Esophagus squamous epithelium (tissue), 5 donors: ENCODE measurements around the gene CREM. TPM values are rescaled to one million over a fixed set of nuclear protein-coding genes. Genes with fewer than 3 reads are reported as not detected.
A peak's percentile ranks its signal among the peaks of the same experiment; 100 is the strongest.

Source experiments
- DNase-seq: peaks from one replicate; lab custom pipeline; 2025; lab: John Stamatoyannopoulos, UW
- H3K27ac ChIP-seq, 4 donors: fragments of 200-600 bp; sonication (generic); one replicate each; pipeline ENCODE4 v1.5.1; 2016 to 2019; ENCODE audit warnings: mild to moderate bottlenecking in 1 of 4
- H3K27me3 ChIP-seq, 4 donors: fragments of 200-600 bp; sonication (generic); 1 replicate in 3 of 4; 2 replicates in 1 of 4; pipeline versions ENCODE4 v1.5.1 to v1.6.0; 2017 to 2021; ENCODE audit warnings: antibody characterized with exemption in 1 of 4
- H3K36me3 ChIP-seq, 3 donors: fragments of 200-600 bp; sonication (generic); one replicate each; pipeline ENCODE4 v1.5.1; 2016 to 2019
- H3K4me1 ChIP-seq, 3 donors: fragments of 200-600 bp; sonication (generic); one replicate each; pipeline ENCODE4 v1.5.1; 2017 to 2019
- H3K4me3 ChIP-seq, 4 donors: fragments of 200-600 bp; sonication (generic); 1 replicate in 3 of 4; 2 replicates in 1 of 4; pipeline ENCODE4 v1.5.1; 2016 to 2019; ENCODE audit warnings: mild to moderate bottlenecking in 2 of 4, moderate library complexity in 1 of 4
- H3K9me3 ChIP-seq, 3 donors: fragments of 200-600 bp; sonication (generic); one replicate each; pipeline ENCODE4 v1.5.1; 2016 to 2019
- POLR2A ChIP-seq, 4 donors: fragments of 450-650 bp; IDR thresholded peaks; one replicate each; pipeline ENCODE4 v1.6.1; 2017; ENCODE audit warnings: antibody characterized with exemption in 4 of 4, mild to moderate bottlenecking in 4 of 4, moderate library complexity in 3 of 4
- WGBS, 2 donors: methylation state at CpG; one replicate each; pipeline ENCODE4 v1.1.5; 2018; 5-methylcytosine and 5-hydroxymethylcytosine counted together
- intact Hi-C: fragments of 100-400 bp; cut with DNase I; formaldehyde crosslinking; loops from one replicate; pipeline ENCODE4 v1.15.0; 2022
- total RNA-seq, 4 donors: library from RNA; depleted of rRNA; stranded (reverse); fragments of >200 nt; gene quantifications; one replicate each; pipeline ENCODE4 v1.1.0, GENCODE V29; 2016
- TF ChIP-seq, protein P1 (sequence below), 6 experiments: fragments of 450-650 bp in 4 of 6; fragments of 200-600 bp in 2 of 6; sonication (generic) in 2 of 6; IDR thresholded peaks; one replicate each; pipeline ENCODE4 v1.5.1; 2016 to 2019; ENCODE audit warnings: antibody characterized with exemption in 6 of 6, mild to moderate bottlenecking in 4 of 6, moderate library complexity in 4 of 6
- donor health status: DM: yes; HTN: yes; CAD: no.

CREM gene
- total RNA-seq, 4 donors from 2014 or later, result 19.4 to 23.8 (median 21.6) TPM

DNA sequence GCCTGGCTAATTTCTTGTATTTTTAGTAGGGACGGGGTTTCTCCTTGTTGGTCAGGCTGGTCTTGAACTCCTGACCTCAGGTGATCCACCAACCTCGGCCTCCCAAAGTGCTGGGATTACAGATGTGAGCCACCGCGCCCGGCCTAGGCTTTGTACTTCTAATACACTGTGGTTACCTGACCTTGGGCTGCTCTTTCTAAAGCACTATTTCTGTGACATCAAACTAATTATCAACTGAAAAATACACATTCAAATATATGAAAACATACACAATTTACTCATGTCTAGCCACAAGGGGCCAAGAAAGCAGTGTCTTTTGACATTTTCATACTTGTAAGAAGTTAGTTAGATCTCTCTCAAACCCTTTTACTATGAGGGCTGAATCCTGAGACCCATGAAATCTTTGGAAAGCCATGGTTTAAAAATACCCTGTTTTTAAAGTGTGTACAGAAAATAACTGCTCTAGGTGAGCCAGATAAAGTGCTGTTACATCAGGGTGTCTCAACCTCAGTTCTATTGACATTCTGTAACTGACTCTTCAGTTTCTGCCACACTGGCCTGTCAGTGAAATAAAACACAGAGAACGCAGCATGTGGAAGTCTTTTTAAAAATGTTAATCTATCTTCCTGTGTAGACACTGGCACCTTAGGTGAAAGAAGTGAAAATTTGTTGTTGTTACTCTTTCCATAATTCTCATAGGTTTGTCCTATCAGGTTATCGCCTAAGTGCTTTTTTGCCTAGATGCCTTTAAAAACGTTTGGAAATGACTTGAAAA is 58.8 kb downstream of the CREM start:
- WGBS, 2 donors, result 71 to 72% methylated on average over 8 of the region's 8 CpGs
- H3K36me3 ChIP-seq, result peaks cover 0 to 3% (median 0%) of the 10 kb centered on the region in 3 donors
- no peaks in the 10 kb centered on the region for H3K9me3 ChIP-seq
- H3K27ac ChIP-seq, result no peak overlapping the region
- no peak for TF ChIP-seq POLR2A (IDR thresholded peaks at IDR 0.05)
- TF ChIP-seq, protein P1, sequence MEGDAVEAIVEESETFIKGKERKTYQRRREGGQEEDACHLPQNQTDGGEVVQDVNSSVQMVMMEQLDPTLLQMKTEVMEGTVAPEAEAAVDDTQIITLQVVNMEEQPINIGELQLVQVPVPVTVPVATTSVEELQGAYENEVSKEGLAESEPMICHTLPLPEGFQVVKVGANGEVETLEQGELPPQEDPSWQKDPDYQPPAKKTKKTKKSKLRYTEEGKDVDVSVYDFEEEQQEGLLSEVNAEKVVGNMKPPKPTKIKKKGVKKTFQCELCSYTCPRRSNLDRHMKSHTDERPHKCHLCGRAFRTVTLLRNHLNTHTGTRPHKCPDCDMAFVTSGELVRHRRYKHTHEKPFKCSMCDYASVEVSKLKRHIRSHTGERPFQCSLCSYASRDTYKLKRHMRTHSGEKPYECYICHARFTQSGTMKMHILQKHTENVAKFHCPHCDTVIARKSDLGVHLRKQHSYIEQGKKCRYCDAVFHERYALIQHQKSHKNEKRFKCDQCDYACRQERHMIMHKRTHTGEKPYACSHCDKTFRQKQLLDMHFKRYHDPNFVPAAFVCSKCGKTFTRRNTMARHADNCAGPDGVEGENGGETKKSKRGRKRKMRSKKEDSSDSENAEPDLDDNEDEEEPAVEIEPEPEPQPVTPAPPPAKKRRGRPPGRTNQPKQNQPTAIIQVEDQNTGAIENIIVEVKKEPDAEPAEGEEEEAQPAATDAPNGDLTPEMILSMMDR (IDR thresholded peaks at IDR 0.05), result no peak
- H3K27me3 ChIP-seq, result no peaks in the 10 kb centered on the region
- H3K4me3 ChIP-seq, result no peak overlapping the region
- H3K4me1 ChIP-seq, result no peaks in the 10 kb centered on the region
- intact Hi-C loops, result no loop called here
- no peak for DNase-seq

DNA sequence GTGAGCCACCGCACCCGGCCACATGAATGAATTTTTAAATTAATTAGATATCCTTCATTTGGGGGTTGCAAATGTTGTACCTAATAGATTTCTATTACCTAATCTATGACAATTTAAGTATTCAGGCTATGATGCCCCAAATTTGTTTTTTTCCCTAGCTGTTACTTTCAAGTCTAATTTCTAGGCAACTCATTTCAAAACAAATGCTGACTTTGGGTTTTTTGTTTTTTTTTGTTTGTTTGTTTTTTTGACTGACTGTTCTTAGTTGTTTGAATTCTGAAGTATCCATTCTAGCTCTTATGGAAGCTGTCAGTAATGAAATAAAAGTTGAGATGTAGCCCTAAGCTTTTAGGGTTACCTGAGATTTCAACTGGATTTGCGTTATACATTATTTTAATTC is 62.3 kb downstream of the CREM start:
- Histone ChIP-seq H3K4me1 (no peaks in the 10 kb centered on the region), H3K4me3 (no peak overlapping the region), H3K9me3 (no peaks in the 10 kb centered on the region), H3K27me3 (no peaks in the 10 kb centered on the region), H3K36me3 (no peaks in the 10 kb centered on the region), H3K27ac (no peak overlapping the region)
- 95 to 100% methylated on average over 3 of the region's 3 CpGs for WGBS, 2 donors
- TF ChIP-seq, protein P1 (IDR thresholded peaks at IDR 0.05), result no peak
- TF ChIP-seq POLR2A (IDR thresholded peaks at IDR 0.05), result no peak
- DNase-seq, result no peak
- intact Hi-C loops, result no loop called here

DNA sequence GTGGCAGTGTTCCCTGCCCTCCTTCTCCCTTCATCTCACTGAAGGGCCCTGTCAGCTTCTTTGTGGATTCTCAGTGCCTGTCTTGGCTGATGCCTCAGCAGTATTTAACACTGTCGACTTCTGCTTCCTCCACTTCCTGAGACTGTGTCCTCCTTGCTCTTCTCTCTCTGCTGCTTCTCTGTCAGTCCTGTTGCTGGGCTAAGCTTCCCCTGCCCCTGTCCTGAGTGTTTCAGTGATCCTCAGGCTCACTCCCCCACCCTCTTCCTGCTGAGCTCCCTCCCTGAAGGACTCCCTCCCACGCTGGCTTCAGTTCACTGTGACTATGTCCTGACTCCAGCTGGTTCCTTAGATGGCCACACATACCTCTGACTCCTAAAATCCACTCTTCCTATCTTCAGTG is 64.9 kb downstream of the CREM start:
- no peak for DNase-seq
- intact Hi-C loops, result no loop called here
- Histone ChIP-seq H3K4me3 (no peak overlapping the region), H3K27me3 (no peaks in the 10 kb centered on the region), H3K27ac (peak overlapping the region in 2 of 4 donors; percentile 24 to 59), H3K4me1 (peaks cover 0 to 17% (median 4%) of the 10 kb centered on the region in 3 donors), H3K36me3 (no peaks in the 10 kb centered on the region), H3K9me3 (no peaks in the 10 kb centered on the region)
- WGBS, 2 donors, result 47 to 73% methylated on average over 2 of the region's 2 CpGs
- peak in 1 of 4 donors; percentile 32 for TF ChIP-seq POLR2A (IDR thresholded peaks at IDR 0.05)
- TF ChIP-seq, protein P1 (IDR thresholded peaks at IDR 0.05), result no peak

DNA sequence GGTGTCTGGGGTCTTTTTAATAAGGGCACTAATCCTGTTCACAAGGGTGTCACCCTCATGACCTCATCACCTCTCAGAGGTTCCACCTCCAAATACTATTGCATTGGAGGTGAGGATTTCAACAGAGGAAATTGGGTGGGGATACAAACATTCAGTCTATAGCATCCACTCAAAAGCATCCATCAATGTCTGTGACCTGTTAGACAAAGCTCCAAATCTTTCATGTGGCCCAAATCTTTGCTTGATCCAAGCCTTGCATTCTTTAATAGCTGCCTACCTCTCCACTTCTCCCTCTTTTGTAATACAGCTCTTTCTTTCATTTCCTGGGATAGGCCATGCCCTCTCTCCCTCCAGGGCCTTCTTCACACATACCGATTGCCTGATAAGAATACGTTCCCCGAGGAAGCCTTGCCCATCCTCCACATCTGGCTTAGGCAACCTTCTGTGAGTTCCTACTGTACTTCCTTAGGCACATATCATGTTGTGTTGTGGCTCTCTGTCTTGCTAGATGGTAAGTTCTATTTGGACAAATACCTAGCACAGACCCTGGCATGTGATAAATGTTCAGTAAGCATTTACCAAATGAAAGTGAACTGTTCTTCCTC is 66.1 kb downstream of the CREM start:
- TF ChIP-seq POLR2A (IDR thresholded peaks at IDR 0.05), result no peak
- TF ChIP-seq, protein P1 (IDR thresholded peaks at IDR 0.05), result no peak
- H3K4me1 ChIP-seq, result peaks cover 0 to 18% (median 4%) of the 10 kb centered on the region in 3 donors
- 76 to 78% methylated on average over 2 to 3 of the region's 3 CpGs for WGBS, 2 donors
- no peaks in the 10 kb centered on the region for H3K36me3 ChIP-seq
- no peak overlapping the region for H3K27ac ChIP-seq
- intact Hi-C loops, result no loop called here
- no peaks in the 10 kb centered on the region for H3K27me3 ChIP-seq
- H3K9me3 ChIP-seq, result no peaks in the 10 kb centered on the region
- H3K4me3 ChIP-seq, result no peak overlapping the region
- no peak for DNase-seq

DNA sequence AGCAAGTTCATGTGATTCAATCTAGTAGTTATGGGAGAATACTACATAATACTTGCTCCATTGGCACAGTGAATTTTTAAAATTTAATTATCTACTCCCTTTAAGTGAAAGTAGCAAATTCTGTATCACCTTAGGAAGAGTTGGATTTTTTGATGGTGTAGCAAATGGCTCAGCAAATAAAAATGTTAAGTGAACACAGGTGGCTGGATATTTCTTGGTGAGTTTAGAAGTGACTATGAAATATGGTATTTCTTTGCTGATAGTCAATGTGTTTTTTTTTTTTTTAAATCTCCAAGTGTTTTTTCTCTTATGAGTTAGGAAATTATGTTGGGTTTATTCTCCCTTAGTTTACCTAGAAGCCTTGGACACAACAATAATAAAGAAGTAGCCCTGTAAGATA is 67.8 kb downstream of the CREM start:
- Histone ChIP-seq H3K36me3 (no peaks in the 10 kb centered on the region), H3K9me3 (no peaks in the 10 kb centered on the region), H3K4me3 (no peak overlapping the region), H3K27me3 (no peaks in the 10 kb centered on the region), H3K27ac (peak overlapping the region in 2 of 4 donors; percentile 91 to 92), H3K4me1 (peaks cover 0 to 18% (median 4%) of the 10 kb centered on the region in 3 donors)
- no peak for DNase-seq
- intact Hi-C loops, result no loop called here
- no peak for TF ChIP-seq POLR2A (IDR thresholded peaks at IDR 0.05)
- TF ChIP-seq, protein P1 (IDR thresholded peaks at IDR 0.05), result no peak
